Ramos (cell line): ENCODE results near the gene BTBD18.

Experiments used
- in situ Hi-C: fragments of 300-500 bp; cut with MboI; formaldehyde crosslinking; loops from one replicate; pipeline ENCODE4 v1.14.3; 2022; ENCODE audit warnings: low sequenced_read_pairs; ENCODE audit not compliant: unreplicated experiment

BTBD18 gene

GRCh38 chr11:57751676-57752253 lies at the start of gene BTBD18:
Gene BTBD18, minus strand, starts transcription at chr11:57751819. Its CDS starts 631 bp downstream, at chr11:57751188.
- in situ Hi-C loops: no loop called here

GRCh38 chr11:57801183-57801485 lies 49.5 kb upstream of the BTBD18 start:
- in situ Hi-C loops: no loop called here

GRCh38 chr11:57800444-57801182 lies 49.0 kb upstream of the BTBD18 start:
- in situ Hi-C loops: no loop called here

- in situ Hi-C loops: no loop called here
These were observed 47.4 kb upstream of the BTBD18 start for GRCh38 chr11:57798905-57799559.

- in situ Hi-C loops: no loop called here
These were observed 41.9 kb upstream of the BTBD18 start for GRCh38 chr11:57793351-57794115.

- in situ Hi-C loops: no loop called here
These were observed 41.3 kb upstream of the BTBD18 start for GRCh38 chr11:57792870-57793269.

- in situ Hi-C loops: no loop called here
These were observed 40.5 kb upstream of the BTBD18 start for GRCh38 chr11:57792060-57792541.

- in situ Hi-C loops: no loop called here
These were observed 39.9 kb upstream of the BTBD18 start for GRCh38 chr11:57791321-57792059.

- in situ Hi-C loops: no loop called here
These were observed 37.1 kb upstream of the BTBD18 start for GRCh38 chr11:57788703-57789088.

GRCh38 chr11:57787920-57788702 lies 36.5 kb upstream of the BTBD18 start:
- in situ Hi-C loops: no loop called here

- in situ Hi-C loops: no loop called here
These were observed 35.5 kb upstream of the BTBD18 start for GRCh38 chr11:57787006-57787604.

GRCh38 chr11:57786436-57786835 lies 34.8 kb upstream of the BTBD18 start:
- in situ Hi-C loops: no loop called here

- in situ Hi-C loops: no loop called here
These were observed 33.5 kb upstream of the BTBD18 start for GRCh38 chr11:57785072-57785471.

GRCh38 chr11:57781529-57781943 lies 29.9 kb upstream of the BTBD18 start:
- in situ Hi-C loops: no loop called here

- in situ Hi-C loops: no loop called here
These were observed 27.7 kb upstream of the BTBD18 start for GRCh38 chr11:57779276-57779675.

GRCh38 chr11:57778318-57779037 lies 26.9 kb upstream of the BTBD18 start:
- in situ Hi-C loops: no loop called here

- in situ Hi-C loops: no loop called here
These were observed 26.3 kb upstream of the BTBD18 start for GRCh38 chr11:57777969-57778317.

- in situ Hi-C loops: no loop called here
These were observed 25.1 kb upstream of the BTBD18 start for GRCh38 chr11:57776577-57777210.
